Activated CD4-positive, alpha-beta T cell treated with anti-CD3 and anti-CD28 coated beads, Interleukin-2, amount 10 ng/mL, durations not matched to agents 24 days and 14 days (primary cell): Measurements from ENCODE around the gene ACAA2. TPM values are rescaled to one million over a fixed set of nuclear protein-coding genes. Genes with fewer than 3 reads are reported as not detected.
A peak's percentile ranks its signal among the peaks of the same experiment; 100 is the strongest.
"Not testable (repeated sequence)": the region's sequence is repeated elsewhere in the genome, so short reads cannot be mapped to it uniquely, and the experiment has no call there.

Experiments used
- DNase-seq: peaks from one replicate; pipeline ENCODE4 v3.0.0; 2022
- H3K27ac Mint-ChIP-seq: one replicate; pipeline ENCODE4 v1.8.0; 2022; ENCODE audit warnings: mild to moderate bottlenecking, mixed read lengths
- H3K27me3 Mint-ChIP-seq: one replicate; pipeline ENCODE4 v1.8.0; 2022; ENCODE audit warnings: mixed read lengths
- H3K36me3 Mint-ChIP-seq: one replicate; pipeline ENCODE4 v1.8.0; 2022; ENCODE audit warnings: low read depth, mild to moderate bottlenecking, mixed read lengths
- H3K4me1 Mint-ChIP-seq: one replicate; pipeline ENCODE4 v1.8.0; 2021; ENCODE audit warnings: mixed read lengths
- H3K4me3 Mint-ChIP-seq: one replicate; pipeline ENCODE4 v1.8.0; 2022; ENCODE audit warnings: mild to moderate bottlenecking, moderate library complexity, mixed read lengths
- H3K9me3 Mint-ChIP-seq: one replicate; pipeline ENCODE4 v1.8.0; 2021; ENCODE audit warnings: mixed read lengths
- intact Hi-C: fragments of 100-400 bp; cut with micrococcal nuclease; formaldehyde crosslinking; loops from one replicate; pipeline ENCODE4 v1.15.1; 2023
- total RNA-seq: library from RNA; stranded (reverse); gene quantifications from 2 replicates; pipeline ENCODE4 v1.2.3, GENCODE V29; 2022

ACAA2 gene
- total RNA-seq, 1 donor from 2014 or later = 69.7 TPM

- peak overlapping the region; percentile 55 for H3K4me3 Mint-ChIP-seq
- intact Hi-C loops = loop anchor here (10.0 kb wide), 2 partner anchors 64 to 274 kb away; no protein-coding TSS in a partner anchor
- peak overlapping the region; percentile 78 for H3K27ac Mint-ChIP-seq
- no peaks in the 10 kb centered on the region for H3K27me3 Mint-ChIP-seq
- peak; percentile 66 for DNase-seq
- H3K36me3 Mint-ChIP-seq = peaks cover 72% of the 10 kb centered on the region
- H3K4me1 Mint-ChIP-seq = peaks cover 37% of the 10 kb centered on the region
- no peaks in the 10 kb centered on the region for H3K9me3 Mint-ChIP-seq
Measured at GRCh38 chr18:49788327-49788898, 24.9 kb downstream of the ACAA2 start.

GRCh38 chr18:49786019-49786720 is 27.2 kb downstream of the ACAA2 start:
- no peak overlapping the region for H3K27ac Mint-ChIP-seq
- H3K36me3 Mint-ChIP-seq = peaks cover 66% of the 10 kb centered on the region
- H3K4me1 Mint-ChIP-seq = peaks cover 37% of the 10 kb centered on the region
- H3K27me3 Mint-ChIP-seq = no peaks in the 10 kb centered on the region
- no peaks in the 10 kb centered on the region for H3K9me3 Mint-ChIP-seq
- peak overlapping the region; percentile 34 for H3K4me3 Mint-ChIP-seq
- intact Hi-C loops = loop anchor here (10.0 kb wide), 2 partner anchors 61 to 271 kb away; no protein-coding TSS in a partner anchor
- no peak for DNase-seq

GRCh38 chr18:49784427-49785185 is 28.7 kb downstream of the ACAA2 start:
- H3K4me1 Mint-ChIP-seq = peaks cover 27% of the 10 kb centered on the region
- no peak for DNase-seq
- H3K4me3 Mint-ChIP-seq = no peak overlapping the region
- H3K27ac Mint-ChIP-seq = no peak overlapping the region
- H3K36me3 Mint-ChIP-seq = peaks cover 65% of the 10 kb centered on the region
- intact Hi-C loops = loop anchor here (10.0 kb wide), 2 partner anchors 60 to 270 kb away; no protein-coding TSS in a partner anchor
- H3K9me3 Mint-ChIP-seq = no peaks in the 10 kb centered on the region
- no peaks in the 10 kb centered on the region for H3K27me3 Mint-ChIP-seq

GRCh38 chr18:49783631-49784030 is 29.7 kb downstream of the ACAA2 start:
- not testable (repeated sequence) for DNase-seq, H3K9me3 Mint-ChIP-seq, H3K27me3 Mint-ChIP-seq, H3K4me3 Mint-ChIP-seq, H3K27ac Mint-ChIP-seq
- H3K4me1 Mint-ChIP-seq = peaks cover 18% of the 10 kb centered on the region
- H3K36me3 Mint-ChIP-seq = peaks cover 61% of the 10 kb centered on the region
- intact Hi-C loops = loop anchor here (10.0 kb wide), 2 partner anchors 59 to 269 kb away; no protein-coding TSS in a partner anchor

GRCh38 chr18:49778826-49779465 is 34.4 kb downstream of the ACAA2 start:
- H3K4me1 Mint-ChIP-seq = no peaks in the 10 kb centered on the region
- H3K9me3 Mint-ChIP-seq = peaks cover 7% of the 10 kb centered on the region
- peaks cover 39% of the 10 kb centered on the region for H3K36me3 Mint-ChIP-seq
- H3K27me3 Mint-ChIP-seq = peaks cover 2% of the 10 kb centered on the region
- DNase-seq = no peak
- intact Hi-C loops = no loop called here
- H3K4me3 Mint-ChIP-seq = no peak overlapping the region
- no peak overlapping the region for H3K27ac Mint-ChIP-seq

DNA sequence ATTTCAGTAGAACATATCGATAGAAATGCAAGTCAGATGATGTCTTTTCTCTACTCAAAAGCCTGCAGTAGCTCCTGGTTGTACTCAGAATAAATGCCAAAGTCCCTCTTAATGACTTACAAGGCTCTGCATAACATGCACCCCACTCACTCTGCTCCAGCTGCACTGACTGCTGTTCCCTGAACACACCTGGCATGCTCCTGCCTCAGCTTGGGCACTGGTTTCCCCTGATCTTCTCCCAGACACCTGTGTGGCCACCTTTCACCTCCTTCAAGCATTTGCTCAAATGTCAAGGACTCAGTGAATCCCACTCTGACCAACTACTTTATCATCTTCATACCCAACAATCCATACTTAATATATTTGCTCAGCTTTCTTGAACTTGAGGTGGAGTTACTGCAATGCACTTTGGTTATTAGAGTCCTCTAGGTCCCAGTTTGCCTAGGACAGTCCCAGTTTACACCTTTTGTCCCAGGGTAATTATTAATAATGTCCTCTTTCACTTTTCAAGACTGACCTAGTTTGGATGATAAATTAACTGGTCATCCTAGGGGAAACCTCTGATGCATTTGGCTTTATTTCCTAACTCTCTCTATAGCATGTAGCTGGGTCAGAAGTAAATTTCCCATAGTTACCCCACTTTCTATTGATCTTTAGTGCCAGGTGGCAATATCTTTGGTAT is 44.1 kb downstream of the ACAA2 start:
- H3K27ac Mint-ChIP-seq = no peak overlapping the region
- H3K4me1 Mint-ChIP-seq = no peaks in the 10 kb centered on the region
- H3K4me3 Mint-ChIP-seq = no peak overlapping the region
- H3K36me3 Mint-ChIP-seq = no peaks in the 10 kb centered on the region
- intact Hi-C loops = no loop called here
- H3K27me3 Mint-ChIP-seq = peaks cover 8% of the 10 kb centered on the region
- DNase-seq = no peak
- H3K9me3 Mint-ChIP-seq = peaks cover 3% of the 10 kb centered on the region

DNA sequence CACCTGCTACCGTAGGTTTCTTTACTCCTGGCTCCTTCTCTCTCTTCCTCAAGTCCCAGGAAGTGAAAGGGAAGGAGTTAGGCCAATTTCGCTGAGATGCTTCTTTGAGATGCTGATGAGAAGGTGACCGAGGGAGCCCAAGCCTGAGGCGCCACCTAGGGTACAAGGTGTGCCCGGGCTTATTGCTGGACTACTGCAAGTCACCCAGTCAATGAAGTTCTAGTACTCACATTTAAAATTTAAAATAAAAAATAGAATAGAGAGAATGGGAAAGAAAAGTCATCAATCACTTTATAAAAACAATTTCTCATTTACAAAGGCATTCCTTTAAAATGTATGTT is 45.3 kb downstream of the ACAA2 start:
- intact Hi-C loops = no loop called here
- Mint-ChIP-seq H3K4me1 (no peaks in the 10 kb centered on the region), H3K27ac (no peak overlapping the region), H3K36me3 (no peaks in the 10 kb centered on the region), H3K27me3 (peaks cover 8% of the 10 kb centered on the region), H3K4me3 (no peak overlapping the region), H3K9me3 (no peaks in the 10 kb centered on the region)
- no peak for DNase-seq

DNA sequence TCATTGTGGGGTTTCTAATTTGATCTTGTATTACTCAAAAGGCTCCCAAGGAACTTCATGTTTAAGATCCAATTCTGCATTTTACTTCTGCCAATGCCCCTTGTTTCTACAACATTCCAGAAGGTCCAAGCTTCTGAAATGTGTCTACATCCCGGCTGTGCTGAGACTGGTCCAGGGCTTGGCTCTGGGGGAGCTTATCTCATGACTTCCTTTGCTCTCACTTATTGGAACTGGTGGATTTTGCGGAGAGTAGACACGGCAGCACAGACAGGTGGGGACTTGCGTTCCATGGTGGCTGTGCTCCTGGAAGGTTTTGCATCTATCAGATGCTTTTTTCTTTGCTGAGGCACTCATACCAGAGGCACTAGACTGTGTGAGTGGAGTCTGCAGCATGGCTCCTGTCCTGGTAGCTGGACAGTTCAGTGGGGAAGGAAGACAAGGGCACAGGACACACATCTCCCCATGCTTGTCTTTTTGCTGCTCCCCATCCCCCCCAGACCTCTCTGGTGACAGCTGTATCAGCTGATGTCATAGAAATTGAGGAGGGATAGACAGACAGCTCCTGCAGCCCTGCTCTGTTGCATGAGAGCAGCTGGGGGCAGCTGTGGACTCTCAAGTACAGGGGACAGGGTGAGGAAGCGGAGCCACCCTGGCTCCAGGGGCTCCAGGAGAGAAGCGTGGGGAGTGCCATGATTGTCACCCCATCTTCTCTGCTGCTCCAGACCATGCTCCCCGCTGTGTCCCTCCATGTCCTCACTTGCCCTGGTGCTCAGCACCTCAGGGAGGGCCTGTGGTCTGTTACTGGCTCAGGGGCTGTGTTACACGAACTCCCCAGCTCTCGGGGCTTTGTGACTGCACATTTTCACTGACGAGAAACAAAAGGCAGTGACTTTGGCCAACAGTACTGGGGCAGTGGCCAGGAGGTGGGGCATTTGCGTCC is 46.0 kb downstream of the ACAA2 start:
- H3K4me1 Mint-ChIP-seq = no peaks in the 10 kb centered on the region
- no peaks in the 10 kb centered on the region for H3K9me3 Mint-ChIP-seq
- no peak overlapping the region for H3K4me3 Mint-ChIP-seq
- H3K27ac Mint-ChIP-seq = no peak overlapping the region
- H3K36me3 Mint-ChIP-seq = no peaks in the 10 kb centered on the region
- peaks cover 8% of the 10 kb centered on the region for H3K27me3 Mint-ChIP-seq
- no peak for DNase-seq
- intact Hi-C loops = no loop called here

- no peak overlapping the region for H3K4me3 Mint-ChIP-seq
Measured at GRCh38 chr18:49766646-49767045, 46.7 kb downstream of the ACAA2 start.

GRCh38 chr18:49764032-49764431 is 49.3 kb downstream of the ACAA2 start:
- H3K9me3 Mint-ChIP-seq = no peaks in the 10 kb centered on the region
- H3K27ac Mint-ChIP-seq = no peak overlapping the region
- H3K4me3 Mint-ChIP-seq = no peak overlapping the region
- H3K36me3 Mint-ChIP-seq = no peaks in the 10 kb centered on the region
- H3K27me3 Mint-ChIP-seq = peaks cover 4% of the 10 kb centered on the region
- DNase-seq = no peak
- intact Hi-C loops = no loop called here
- no peaks in the 10 kb centered on the region for H3K4me1 Mint-ChIP-seq

More at GRCh38 chr18:49766646-49767045, 46.7 kb downstream of the ACAA2 start:
- Mint-ChIP-seq H3K9me3 (no peaks in the 10 kb centered on the region), H3K36me3 (no peaks in the 10 kb centered on the region), H3K27ac (no peak overlapping the region), H3K27me3 (peaks cover 8% of the 10 kb centered on the region), H3K4me1 (no peaks in the 10 kb centered on the region)
- intact Hi-C loops = no loop called here
- no peak for DNase-seq

GRCh38 chr18:49763590-49763989 is 49.7 kb downstream of the ACAA2 start:
- no peaks in the 10 kb centered on the region for H3K9me3 Mint-ChIP-seq
- no peak overlapping the region for H3K27ac Mint-ChIP-seq
- H3K27me3 Mint-ChIP-seq = no peaks in the 10 kb centered on the region
- intact Hi-C loops = no loop called here
- no peaks in the 10 kb centered on the region for H3K36me3 Mint-ChIP-seq
- H3K4me1 Mint-ChIP-seq = no peaks in the 10 kb centered on the region
- DNase-seq = no peak
- H3K4me3 Mint-ChIP-seq = no peak overlapping the region

- no peaks in the 10 kb centered on the region for H3K36me3 Mint-ChIP-seq
- no peak for DNase-seq
- no peaks in the 10 kb centered on the region for H3K4me1 Mint-ChIP-seq
- H3K27ac Mint-ChIP-seq = no peak overlapping the region
- intact Hi-C loops = no loop called here
- no peak overlapping the region for H3K4me3 Mint-ChIP-seq
- H3K9me3 Mint-ChIP-seq = no peaks in the 10 kb centered on the region
- no peaks in the 10 kb centered on the region for H3K27me3 Mint-ChIP-seq
Measured at GRCh38 chr18:49762191-49763077, 50.9 kb downstream of the ACAA2 start.
